GM12865 (cell line): ENCODE results near the gene LRRC4C.

Source experiments
- DNase-seq: peaks from one replicate; pipeline ENCODE4 v3.0.0; 2010; ENCODE audit warnings: low read depth
- H3K4me3 ChIP-seq: 2 replicates; pipeline ENCODE4 v1.5.1; 2011; ENCODE audit warnings: mild to moderate bottlenecking, low read depth, low read length, control low read depth
- TF ChIP-seq, protein P1 (sequence below): IDR thresholded peaks from 2 replicates; pipeline ENCODE4 v1.5.1; 2011; ENCODE audit warnings: low read length, control low read depth, low read depth, inconsistent platforms; ENCODE audit not compliant: insufficient read depth; ENCODE audit errors: missing control alignments

Gene LRRC4C

DNA sequence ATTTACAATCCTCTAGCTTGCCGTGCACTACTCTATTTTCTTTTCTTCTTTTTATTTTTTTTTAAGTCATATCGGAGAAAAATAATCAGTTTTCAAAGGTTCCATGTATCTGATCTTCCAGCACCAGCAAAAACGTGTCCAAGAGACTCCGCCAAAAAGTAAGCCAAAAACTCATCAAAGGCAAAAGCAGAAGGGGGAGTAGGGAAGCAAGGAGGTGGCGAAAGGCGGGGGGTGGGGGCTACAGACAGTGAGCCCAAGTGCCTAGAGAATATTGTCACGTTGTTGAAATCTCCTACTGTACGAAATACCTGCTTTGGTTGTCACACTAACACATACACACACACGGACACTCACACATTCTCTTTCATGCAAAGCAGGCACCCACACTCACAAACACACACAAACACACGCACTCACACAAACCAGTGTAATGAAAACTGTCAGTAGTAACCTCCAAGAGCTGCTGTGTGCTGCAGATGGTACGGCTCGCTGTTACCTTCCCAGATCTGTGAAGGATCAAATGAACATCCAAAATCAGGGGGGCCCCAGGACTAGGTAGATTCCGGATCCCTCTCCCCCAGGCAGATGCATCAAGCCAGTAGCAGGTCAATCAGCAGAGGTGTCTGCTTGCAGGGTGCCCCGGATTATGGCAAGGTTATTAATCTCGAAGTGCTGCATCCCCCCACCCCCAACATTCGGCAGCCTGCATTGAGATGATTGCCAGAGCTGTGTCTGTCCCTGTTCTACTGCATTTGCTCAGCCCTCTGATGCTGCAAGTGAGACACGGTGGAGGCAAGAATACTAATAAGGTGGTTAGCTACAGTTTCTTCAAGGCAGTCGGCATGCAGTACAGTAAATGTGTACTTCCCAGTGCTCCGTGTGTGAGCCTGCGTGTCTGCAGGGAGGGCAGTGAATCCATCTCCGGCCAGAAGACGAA lies at the start of gene LRRC4C:
TSS of gene LRRC4C (minus strand) at position 188 of the 937 bp plus-strand sequence.
- H3K4me3 ChIP-seq = no peak within 1 kb of the TSS
- DNase-seq = no peak
- TF ChIP-seq, protein P1, sequence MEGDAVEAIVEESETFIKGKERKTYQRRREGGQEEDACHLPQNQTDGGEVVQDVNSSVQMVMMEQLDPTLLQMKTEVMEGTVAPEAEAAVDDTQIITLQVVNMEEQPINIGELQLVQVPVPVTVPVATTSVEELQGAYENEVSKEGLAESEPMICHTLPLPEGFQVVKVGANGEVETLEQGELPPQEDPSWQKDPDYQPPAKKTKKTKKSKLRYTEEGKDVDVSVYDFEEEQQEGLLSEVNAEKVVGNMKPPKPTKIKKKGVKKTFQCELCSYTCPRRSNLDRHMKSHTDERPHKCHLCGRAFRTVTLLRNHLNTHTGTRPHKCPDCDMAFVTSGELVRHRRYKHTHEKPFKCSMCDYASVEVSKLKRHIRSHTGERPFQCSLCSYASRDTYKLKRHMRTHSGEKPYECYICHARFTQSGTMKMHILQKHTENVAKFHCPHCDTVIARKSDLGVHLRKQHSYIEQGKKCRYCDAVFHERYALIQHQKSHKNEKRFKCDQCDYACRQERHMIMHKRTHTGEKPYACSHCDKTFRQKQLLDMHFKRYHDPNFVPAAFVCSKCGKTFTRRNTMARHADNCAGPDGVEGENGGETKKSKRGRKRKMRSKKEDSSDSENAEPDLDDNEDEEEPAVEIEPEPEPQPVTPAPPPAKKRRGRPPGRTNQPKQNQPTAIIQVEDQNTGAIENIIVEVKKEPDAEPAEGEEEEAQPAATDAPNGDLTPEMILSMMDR = no peak

DNA sequence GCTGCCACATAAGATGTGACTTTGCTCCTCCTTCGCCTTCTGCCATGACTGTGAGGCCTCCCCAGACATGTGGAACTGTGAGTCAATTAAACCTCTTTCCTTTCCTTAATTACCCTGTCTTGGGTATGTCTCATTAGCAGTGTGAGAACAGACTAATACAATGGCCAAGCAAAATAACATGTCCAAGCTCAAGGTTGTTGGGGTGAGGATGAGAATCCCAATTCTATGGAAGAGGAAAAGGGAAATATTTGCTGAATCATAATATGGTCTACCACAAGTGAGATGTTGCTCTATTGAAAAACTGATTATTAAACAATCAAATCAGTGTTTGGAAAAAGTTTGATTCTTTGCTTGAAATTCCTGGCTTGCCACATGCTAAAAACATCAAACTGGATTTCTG lies 48.7 kb upstream of the LRRC4C start:
- no peak overlapping the region for H3K4me3 ChIP-seq
- TF ChIP-seq, protein P1 = no peak

DNA sequence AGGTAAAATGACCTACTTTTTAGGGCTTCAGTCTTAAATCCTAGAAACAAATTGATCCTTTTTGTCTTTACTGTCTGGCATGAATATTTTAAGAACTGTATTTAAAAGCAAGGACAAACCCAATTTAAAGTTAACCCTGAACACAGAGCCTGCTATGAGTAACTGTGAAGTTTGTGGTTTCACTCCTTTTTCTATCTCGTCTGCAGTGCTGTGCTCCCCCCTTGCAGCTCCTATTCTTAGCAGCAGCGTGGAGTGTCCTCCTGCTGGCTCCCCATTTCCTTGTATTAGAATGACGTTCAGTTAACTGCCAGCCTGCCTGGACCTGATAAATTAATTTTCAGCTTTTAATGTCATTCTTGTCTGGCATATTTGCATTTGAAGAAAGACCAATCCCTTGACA lies 40.0 kb upstream of the LRRC4C start:
- DNase-seq = no peak
- H3K4me3 ChIP-seq = no peak overlapping the region
- TF ChIP-seq, protein P1 = no peak

More for the DNA sequence above, 48.7 kb upstream of the LRRC4C start:
- DNase-seq = no peak

DNA sequence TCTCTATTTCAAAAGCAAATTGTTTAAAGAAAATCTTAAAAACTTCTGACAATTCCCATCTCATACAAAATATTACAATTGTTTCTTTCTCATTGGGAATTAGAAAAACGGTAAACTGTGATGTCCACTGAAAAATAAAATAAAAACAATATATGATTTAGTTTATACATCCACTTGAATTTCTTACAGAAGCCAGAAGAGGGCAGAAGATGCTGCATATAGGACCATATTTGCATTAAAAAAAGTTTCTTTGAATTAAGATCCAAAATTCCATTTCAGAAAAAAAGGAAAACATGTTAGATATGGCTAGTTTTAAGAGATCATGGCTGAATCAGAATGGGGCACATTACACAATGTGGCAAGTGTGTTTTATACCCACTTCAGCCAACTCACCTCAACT lies 39.3 kb upstream of the LRRC4C start:
- DNase-seq = peak; percentile 1
- H3K4me3 ChIP-seq = no peak overlapping the region

DNA sequence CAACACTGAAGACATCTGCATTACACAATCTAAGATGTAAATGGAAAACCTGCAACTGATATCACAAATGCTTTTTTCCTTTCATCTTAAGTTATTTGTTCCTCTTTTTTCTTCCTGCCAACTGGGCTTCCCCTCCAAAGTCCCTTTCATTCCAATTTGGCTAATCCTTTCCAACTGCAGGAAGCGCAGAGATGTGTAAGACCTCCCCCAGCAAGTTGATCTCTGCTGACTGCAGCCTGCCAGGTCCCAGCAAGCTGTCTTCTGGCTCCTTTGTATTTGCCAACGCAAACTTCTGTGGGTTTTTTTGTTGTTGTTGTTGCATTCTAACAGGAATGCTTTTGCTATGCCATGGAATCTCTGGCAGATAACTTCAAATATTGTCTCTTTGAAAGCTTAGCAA lies 38.5 kb upstream of the LRRC4C start:
- no peak for DNase-seq
- no peak overlapping the region for H3K4me3 ChIP-seq
- TF ChIP-seq, protein P1 = no peak

More for the DNA sequence above, 39.3 kb upstream of the LRRC4C start:
- TF ChIP-seq, protein P1 = peak; percentile 10

DNA sequence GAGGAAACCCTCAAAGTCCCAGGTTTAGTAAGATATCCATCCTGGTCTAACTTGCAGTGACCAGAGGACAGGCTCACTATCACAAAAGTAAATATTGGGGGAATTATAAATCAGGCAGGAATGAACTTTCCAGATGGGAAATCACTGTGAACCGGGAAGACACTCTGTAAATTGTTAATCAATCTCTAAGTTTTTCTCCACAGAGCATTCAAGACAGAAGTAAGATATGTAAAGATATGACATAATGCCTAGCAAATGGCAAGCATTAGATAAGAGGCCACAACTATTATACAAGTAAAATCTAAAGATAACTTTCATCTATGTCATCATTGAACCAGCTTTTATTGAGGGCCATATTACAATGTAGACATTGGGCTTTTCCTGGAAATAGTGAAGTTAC lies 35.3 kb upstream of the LRRC4C start:
- TF ChIP-seq, protein P1 = no peak
- H3K4me3 ChIP-seq = no peak overlapping the region

DNA sequence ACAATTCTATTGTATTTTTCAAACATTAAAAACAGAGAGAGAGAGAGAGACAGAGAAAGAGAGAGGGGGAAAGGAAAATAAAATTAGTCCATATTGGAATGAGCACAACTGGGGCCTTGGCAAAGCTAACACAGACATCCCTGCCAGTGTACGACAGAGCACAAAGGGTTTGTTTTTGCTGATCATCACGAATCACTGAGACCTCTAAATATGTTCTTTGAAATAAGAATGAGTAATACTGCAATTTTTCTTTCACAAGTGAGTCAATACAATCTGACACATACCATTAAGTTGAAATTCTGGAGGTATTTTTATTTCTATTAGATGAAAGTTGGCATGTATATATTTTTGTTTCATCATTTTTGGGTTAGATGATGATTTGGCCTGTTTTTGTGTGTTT lies 27.0 kb upstream of the LRRC4C start:
- no peak overlapping the region for H3K4me3 ChIP-seq
- DNase-seq = no peak
- TF ChIP-seq, protein P1 = no peak

More for the DNA sequence above, 35.3 kb upstream of the LRRC4C start:
- DNase-seq = no peak
